Measurements from ENCODE around the gene MOB3A.

DNA sequence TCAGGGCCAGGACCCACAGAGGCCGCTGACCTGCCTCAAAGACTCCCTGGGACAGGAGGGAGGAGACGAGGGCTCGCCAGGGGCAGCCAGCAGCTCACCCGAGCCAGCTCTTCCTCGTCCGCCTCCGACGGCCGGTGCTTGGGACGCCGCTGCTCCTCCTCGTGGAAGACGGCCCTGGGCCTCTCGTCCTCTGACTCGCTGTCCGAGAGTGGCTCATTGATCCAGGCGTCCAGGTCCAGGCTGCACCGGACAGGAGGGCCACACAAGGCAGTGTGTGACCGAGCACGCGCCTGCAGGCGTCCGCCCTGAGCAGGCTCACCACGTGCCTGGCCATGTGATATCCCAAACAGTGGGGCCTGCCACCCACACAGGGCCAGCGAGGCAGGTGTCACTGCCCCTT is 20.4 kb upstream of the MOB3A start:
- TF ChIP-seq, protein P1, sequence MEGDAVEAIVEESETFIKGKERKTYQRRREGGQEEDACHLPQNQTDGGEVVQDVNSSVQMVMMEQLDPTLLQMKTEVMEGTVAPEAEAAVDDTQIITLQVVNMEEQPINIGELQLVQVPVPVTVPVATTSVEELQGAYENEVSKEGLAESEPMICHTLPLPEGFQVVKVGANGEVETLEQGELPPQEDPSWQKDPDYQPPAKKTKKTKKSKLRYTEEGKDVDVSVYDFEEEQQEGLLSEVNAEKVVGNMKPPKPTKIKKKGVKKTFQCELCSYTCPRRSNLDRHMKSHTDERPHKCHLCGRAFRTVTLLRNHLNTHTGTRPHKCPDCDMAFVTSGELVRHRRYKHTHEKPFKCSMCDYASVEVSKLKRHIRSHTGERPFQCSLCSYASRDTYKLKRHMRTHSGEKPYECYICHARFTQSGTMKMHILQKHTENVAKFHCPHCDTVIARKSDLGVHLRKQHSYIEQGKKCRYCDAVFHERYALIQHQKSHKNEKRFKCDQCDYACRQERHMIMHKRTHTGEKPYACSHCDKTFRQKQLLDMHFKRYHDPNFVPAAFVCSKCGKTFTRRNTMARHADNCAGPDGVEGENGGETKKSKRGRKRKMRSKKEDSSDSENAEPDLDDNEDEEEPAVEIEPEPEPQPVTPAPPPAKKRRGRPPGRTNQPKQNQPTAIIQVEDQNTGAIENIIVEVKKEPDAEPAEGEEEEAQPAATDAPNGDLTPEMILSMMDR (optimal IDR thresholded peaks at IDR 0.05 in 1 of 3, IDR thresholded peaks at IDR 0.05 in 1 of 3, conservative IDR thresholded peaks at IDR 0.05 in 1 of 3; ENCODE audit: extremely low read depth in 1 of 3, insufficient read depth in 2 of 3, low read length in 3 of 3) = no peak
- TF ChIP-seq EZH2 (IDR thresholded peaks at IDR 0.05; ENCODE audit: low read length) = no peak
